GM15510 (cell line): ENCODE measurements around the gene TAS1R3.

Experiments
- POLR2A ChIP-seq: IDR thresholded peaks from 3 replicates; pipeline ENCODE4 v1.6.1; 2011; ENCODE audit warnings: borderline replicate concordance; ENCODE audit not compliant: insufficient read length; ENCODE audit errors: extremely low read depth

TAS1R3 gene

DNA sequence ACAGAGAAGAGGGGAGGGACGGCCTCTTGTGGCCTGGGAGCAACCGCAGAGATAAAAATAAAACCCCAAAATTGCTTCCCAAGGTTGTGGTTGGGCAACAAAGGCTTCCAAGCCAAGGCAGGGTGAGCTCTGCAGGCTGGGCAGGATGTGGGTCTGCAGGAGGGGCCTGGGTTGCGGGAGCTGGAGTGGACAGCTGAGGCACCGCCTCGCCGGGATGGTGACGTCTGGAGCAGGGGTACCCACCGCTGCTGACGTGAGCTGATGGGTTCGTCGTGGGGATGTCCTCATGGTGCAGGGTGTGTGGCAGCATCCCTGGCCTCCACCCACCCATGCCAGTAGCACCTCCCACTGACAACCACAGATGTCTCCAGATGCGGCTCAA, 40.3 kb downstream of the TAS1R3 start:
- no peak for TF ChIP-seq POLR2A

DNA sequence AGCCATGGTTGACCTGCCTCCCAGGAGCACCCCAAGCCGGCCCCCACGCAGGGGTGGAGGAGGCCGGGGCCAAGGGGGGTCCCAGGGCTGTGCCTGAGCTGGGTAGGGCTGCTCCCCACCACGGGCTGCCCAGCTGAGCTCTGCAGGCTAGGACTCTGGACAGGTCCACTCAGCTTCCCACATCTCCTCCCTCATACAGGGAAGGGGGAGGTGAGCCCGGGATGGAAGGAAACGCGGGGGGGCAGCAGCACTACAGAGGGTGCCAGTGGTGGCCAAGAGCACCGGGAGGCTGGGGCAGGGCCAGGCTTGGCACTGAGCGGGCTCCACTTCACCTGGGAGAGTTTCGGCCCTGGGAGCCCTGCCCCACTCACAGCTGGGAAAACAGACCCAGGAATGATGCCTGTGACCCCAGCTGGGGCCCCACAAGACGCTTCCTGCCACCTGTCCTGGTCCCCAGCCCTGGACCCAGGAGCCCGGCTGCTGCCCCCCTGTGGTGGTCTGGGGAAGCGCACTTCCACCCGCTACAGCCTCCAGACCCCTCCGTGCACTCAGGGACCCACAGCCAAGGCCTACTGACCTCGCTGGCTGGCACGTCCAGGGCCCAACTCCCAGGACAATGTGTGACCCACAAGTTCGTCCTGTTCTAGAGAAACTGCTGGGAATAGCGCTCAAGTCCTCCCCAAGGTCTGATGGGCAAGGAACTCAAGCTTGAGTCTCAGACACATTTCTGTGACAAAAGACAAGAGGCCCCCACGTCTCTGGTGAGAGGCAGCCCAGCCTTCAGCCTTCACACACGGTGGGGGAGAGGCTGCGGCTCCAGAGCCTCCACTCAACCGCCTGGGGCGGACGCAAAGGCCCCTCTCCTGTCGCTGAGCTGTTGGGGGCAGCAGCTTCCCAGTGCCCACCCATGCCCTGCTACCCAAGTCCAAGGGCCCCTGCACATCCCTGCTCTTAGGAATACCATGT, 40.9 kb downstream of the TAS1R3 start:
- no peak for TF ChIP-seq POLR2A

DNA sequence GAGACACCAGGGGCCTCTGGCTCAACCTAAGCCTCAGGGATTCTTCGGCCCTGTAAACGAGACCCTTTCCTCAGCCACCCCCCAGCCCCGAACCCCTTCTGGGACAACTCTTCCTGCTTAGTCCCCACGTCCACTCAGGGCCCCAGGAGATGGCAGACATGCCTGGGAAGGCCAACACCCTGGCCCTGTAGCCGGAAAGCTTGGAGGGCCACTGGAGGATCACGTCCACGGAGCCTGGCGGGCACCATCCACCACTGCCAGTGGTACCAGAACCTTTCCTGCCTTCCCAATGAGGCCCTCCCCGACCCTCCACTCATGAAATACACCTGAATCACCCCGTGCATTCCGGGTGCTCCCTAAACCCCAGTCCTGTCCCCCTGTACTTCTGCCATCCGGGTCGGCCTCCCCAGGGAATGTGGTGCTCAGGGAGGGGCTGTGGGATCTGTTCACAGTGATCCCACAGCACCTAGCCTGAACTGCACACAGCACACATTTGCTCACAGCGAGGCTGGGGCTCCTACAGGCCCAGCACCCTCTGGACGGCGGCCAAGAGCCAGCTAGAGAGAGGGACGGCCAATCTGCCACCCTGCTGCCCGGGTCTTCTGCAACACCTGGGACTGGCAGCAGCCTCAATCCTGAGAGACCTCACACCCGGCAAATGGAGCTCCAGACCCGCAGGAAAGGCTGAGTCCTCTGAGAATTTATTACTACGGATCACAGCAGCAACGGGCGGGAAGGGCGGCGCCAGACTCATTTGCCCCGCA, 42.2 kb downstream of the TAS1R3 start:
- no peak for TF ChIP-seq POLR2A

DNA sequence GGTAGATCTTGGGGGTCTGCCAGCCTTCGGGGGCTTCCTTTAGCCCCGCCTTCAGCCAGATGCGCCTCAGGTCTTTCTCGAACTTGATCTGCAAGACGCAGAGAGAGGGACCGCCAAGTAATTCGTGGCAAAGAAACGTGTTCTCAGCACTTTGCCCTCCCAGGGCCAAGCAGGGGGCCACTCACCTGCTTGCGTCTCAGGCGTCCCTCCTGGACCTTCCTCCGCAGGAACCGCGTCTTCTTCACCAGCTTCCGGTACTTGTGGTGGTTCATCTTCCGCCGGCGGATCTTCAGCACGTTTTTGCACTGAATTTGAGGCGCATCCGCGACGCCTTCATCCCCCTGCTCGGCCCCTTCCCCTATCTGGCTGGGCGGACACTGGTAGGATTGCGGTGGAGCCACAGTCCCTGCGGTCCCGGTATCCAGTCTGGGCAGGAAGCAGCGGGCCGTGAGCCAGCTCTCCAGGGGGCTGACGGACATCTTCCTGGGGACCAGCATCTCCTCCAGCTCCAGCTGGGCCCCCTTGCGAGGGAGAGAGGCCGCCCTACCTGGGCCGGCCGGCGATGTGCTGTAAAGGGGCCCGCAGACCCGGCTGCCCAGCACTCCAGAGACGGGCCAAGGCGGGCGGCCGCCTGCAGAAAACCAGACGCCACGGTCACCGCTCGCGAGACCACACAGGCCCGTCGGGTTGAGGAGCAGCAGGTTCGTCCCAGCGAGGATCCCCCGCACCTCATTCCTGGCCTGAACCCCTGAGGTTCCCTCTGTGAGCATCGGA, 42.9 kb downstream of the TAS1R3 start:
- no peak for TF ChIP-seq POLR2A

DNA sequence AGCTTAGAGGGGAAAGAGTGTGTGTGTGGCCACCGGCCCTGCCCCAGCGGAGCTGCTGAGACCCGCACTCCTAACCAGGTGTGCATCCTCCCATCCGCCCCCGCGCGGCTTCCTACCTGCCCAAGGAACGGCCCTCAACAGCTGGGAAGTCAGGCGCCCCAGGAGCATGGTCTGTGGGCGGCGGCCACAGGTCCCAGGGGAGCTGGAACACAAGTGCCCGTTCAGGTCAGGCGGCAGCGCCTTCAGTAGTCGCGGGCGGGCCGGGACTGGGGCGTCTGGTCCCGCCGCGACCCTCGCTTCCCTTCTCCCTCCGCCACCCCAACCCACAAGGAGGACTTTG, 43.5 kb downstream of the TAS1R3 start:
- no peak for TF ChIP-seq POLR2A

DNA sequence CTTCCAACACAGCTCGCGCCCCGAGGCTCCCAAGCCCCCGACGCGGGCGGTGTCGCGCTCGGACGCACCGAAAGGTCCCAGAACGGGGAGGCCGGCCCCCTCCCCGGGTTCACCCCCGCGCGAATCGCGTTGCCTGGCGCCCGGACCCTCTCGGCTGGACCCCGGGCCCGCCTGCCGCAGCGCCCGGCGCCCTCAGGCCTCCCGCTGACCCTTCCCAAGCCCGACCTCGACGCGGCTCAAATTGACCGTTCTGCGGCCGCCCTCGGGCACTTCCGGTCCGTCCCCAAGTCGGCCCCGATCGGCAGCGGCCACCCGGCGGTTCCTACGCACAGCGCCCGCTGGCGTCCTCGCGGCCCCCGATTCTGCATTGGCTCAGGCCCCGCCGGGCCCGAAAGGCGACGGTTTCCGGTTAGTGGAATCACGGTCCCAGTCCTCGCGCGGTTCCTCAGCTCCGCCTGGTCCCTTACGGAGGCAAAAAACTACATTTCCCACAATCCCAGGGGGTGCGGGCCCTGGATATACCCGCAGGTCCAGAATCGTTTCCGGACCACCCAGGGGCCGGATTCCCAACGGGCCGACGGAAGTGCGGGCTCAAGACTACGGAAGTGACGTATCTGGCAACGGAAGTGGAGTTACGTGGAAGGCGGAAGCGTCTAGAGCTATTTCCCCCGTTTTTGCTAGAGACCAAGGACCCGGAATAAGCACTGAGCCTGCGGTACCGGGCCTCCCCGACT, 44.0 kb downstream of the TAS1R3 start, which contains the start of gene AURKAIP1:
AURKAIP1 (minus strand) TSS at position 279 of the 734 bp plus-strand sequence. CDS start 451 bp downstream, outside the sequence.
- TF ChIP-seq POLR2A, result peak; percentile 81

DNA sequence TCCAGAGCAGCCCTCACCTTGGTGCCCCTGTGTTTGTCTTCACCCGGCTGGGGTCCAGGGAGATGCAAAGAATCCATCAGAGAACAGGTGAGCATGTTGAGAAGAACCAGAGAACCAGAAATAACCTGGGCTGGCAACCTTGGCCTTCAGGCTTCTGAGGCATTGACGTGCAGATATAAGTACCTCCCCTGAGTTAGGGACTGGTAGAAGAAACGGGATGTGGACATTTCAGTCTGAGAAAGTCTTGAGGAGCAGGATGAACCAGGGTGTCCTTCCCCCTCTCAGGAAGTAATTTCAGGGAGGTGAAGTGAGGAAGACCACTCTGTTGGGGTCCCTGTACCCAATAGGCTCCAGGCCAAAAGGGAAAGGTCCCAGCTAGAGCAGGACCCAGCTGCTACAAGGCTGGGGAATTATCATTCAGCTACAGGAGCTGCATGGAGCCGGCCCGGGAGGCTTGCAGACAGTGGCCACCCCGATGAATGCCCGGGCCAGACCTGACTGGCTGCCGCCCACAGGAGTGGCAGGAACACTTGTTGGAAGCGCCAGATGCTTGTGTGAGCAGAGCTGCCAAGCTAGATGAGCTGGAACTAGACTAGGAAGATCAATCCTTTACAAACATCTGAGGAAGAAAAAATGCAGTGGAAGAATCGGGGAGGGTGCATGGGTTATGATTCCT, 45.6 kb downstream of the TAS1R3 start:
- TF ChIP-seq POLR2A, result no peak

DNA sequence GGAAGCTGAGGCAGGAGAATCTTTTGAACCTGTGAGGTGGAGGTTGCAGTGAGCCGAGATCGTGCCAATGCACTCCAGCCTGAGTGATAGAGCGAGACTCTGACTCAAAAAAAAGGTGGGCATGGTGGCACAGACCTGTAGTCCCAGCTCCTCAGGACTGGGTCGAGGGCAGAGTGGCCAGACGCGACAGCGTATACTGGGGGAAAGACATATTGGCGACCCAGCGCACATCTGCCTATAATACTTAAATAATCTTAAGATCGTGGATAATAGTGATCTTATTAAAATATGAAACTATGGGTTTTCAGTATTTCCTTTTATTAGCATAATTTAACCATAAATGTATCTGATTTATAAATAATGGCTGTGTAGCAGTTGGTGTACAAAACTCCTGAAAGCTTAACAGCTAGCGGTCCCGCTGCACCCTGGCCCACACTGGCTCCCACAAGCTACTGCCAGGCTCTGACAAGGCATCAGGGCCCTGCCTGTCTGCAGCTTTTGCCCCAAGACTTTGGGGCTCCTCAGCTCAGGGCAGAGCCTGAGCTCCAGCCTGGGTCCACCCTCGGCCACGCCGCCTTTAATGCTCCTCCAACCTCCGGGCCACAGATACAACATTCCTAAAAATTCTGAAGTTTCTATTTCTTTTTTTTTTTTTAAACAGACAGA, 46.6 kb downstream of the TAS1R3 start:
- TF ChIP-seq POLR2A, result no peak

DNA sequence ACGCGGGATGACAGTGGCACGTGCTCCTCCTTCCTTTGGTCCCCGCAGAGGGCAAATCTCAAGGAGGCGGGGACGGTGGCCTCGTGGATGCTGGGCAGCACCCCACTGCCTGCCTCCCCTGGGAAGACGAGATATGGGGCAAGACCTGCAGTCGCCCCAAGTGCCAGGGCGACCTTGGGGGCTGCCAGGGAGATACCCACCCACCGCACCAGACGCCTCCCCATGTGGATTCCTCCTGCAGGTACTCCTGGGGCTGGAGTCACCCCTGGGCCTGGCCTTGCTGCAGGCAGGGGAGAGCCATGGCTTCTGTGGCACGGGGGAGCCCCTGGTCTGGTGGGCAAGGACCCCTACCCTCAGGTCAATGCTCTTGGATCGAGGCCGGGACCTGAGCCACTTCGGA, 49.8 kb downstream of the TAS1R3 start:
- no peak for TF ChIP-seq POLR2A

DNA sequence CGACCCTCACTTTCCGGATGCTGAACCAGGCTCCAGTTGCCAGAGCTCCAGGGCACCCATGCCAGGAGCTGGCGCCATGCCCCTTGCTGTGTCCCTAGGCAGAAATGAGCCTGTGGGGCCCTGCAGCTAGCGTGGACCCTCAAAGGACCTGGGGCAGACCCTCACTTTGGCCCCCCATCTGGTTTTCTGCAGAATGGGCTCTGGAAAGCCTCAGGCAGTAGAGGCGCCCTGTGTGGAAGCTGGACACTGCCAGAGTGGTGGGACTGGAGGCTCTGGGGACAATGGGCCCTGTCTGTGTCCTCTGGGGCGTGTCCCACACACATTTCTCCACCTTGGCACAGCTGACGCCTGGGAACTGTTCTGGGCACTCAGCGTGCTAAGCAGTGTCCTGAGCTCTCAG, 50.2 kb downstream of the TAS1R3 start:
- no peak for TF ChIP-seq POLR2A
